GM12878 (cell line): ENCODE measurements around the gene S100P. TPM values are rescaled to one million over a fixed set of nuclear protein-coding genes. Genes with fewer than 3 reads are reported as not detected.
"Not testable (repeated sequence)": the region's sequence is repeated elsewhere in the genome, so short reads cannot be mapped to it uniquely, and the experiment has no call there.

Source experiments
- ATAC-seq: fragments of 200-7000 bp; cut with Tn5 transposase; 3 replicates; pipeline ENCODE4 v1.9.1; 2020; ENCODE audit warnings: mild to moderate bottlenecking, moderate library complexity
- BruUV-seq: library from RNA; stranded (reverse); fragments of 400-500 nt; replicated peaks from 2 replicates; lab custom pipeline; 2021; lab: Mats Ljungman, UMichigan
- CTCF ChIA-PET: fragments of 300-600 bp; sonication (Branson Sonifier 250); formaldehyde crosslinking; extraction: SDS; loops from one replicate; lab custom pipeline; 2021; ENCODE audit warnings: inconsistent platforms; lab: Yijun Ruan, JAX
- POLR2A ChIA-PET: fragments of 350-600 bp; formaldehyde crosslinking; extraction: SDS; loops from one replicate; lab custom pipeline; 2021; ENCODE audit warnings: inconsistent platforms; lab: Charles Lee
- RAD21 ChIA-PET: fragments of 300-600 bp; sonication (Branson Sonifier 250); formaldehyde crosslinking; loops from one replicate; lab custom pipeline; 2023; ENCODE audit warnings: antibody characterized with exemption; ENCODE audit not compliant: unreplicated experiment; lab: Charles Lee
- SMC1A ChIA-PET: fragments of 300-600 bp; sonication (Branson Sonifier 250); formaldehyde crosslinking; loops from one replicate; lab custom pipeline; 2023; ENCODE audit not compliant: unreplicated experiment, uncharacterized antibody; lab: Charles Lee
- DNase-seq: peaks from one replicate; pipeline ENCODE4 v3.0.0-alpha.2; 2011; ENCODE audit warnings: low read depth, low spot score
- FAIRE-seq: peaks from 3 replicates; lab custom pipeline; 2011; peaks lifted over from hg19 to GRCh38; lab: Jason Lieb, UNC
- H2AFZ ChIP-seq: 2 replicates; pipeline ENCODE4 v1.6.0; 2011; ENCODE audit warnings: low read depth, low read length, control low read depth; ENCODE audit not compliant: control insufficient read depth
- H3K27ac ChIP-seq: 2 replicates; pipeline ENCODE4 v1.5.1; 2011; ENCODE audit warnings: control low read depth; ENCODE audit not compliant: control insufficient read depth, insufficient read depth
- H3K27me3 ChIP-seq, 2 experiments: replicated peaks in 1 of 2; 2 replicates each; pipeline versions ENCODE4 v1.6.0 to v1.6.1; 2011; ENCODE audit warnings: low read length in 1 of 2; ENCODE audit not compliant: control insufficient read depth in 2 of 2, insufficient read depth in 2 of 2
- H3K36me3 ChIP-seq, 2 experiments: 2 replicates each; pipeline ENCODE4 v1.5.1; 2011; ENCODE audit warnings: low read length in 1 of 2; ENCODE audit not compliant: control insufficient read depth in 2 of 2, insufficient read depth in 2 of 2
- H3K4me1 ChIP-seq: 2 replicates; pipeline ENCODE4 v1.6.1; 2011; ENCODE audit warnings: mild to moderate bottlenecking, low read length, moderate library complexity, mixed read lengths; ENCODE audit not compliant: control insufficient read depth, insufficient read depth
- H3K4me2 ChIP-seq: 2 replicates; pipeline ENCODE4 v1.6.0; 2011; ENCODE audit warnings: control low read depth; ENCODE audit not compliant: control insufficient read depth, insufficient read depth
- H3K4me3 ChIP-seq: fragments of 200-600 bp; sonication (generic); 2 replicates; pipeline ENCODE4 v1.5.1; 2016
- H3K79me2 ChIP-seq: 2 replicates; pipeline ENCODE4 v1.6.0; 2011; ENCODE audit warnings: low read length; ENCODE audit not compliant: control insufficient read depth, insufficient read depth
- H3K9ac ChIP-seq: 2 replicates; pipeline ENCODE4 v1.8.0; 2011; ENCODE audit warnings: low read length, control low read depth, mixed read lengths; ENCODE audit not compliant: control insufficient read depth, insufficient read depth
- H3K9me3 ChIP-seq: replicated peaks from 3 replicates; pipeline ENCODE4 v1.5.1; 2011; ENCODE audit warnings: mild to moderate bottlenecking, low read length; ENCODE audit not compliant: control insufficient read depth, insufficient read depth
- H4K20me1 ChIP-seq: 2 replicates; pipeline ENCODE4 v1.6.0; 2011; ENCODE audit not compliant: control insufficient read depth, insufficient read depth
- USF2 ChIP-seq: IDR thresholded peaks from 2 replicates; pipeline ENCODE4 v1.6.1; 2011; ENCODE audit warnings: low read depth, low read length, improper control_type of control experiment, borderline replicate concordance
- WGBS: methylation state at CpG from one replicate; pipeline ENCODE4 v1.1.6; 2016; ENCODE audit warnings: low lambda C conversion rate; ENCODE audit not compliant: insufficient replicate concordance, insufficient coverage; ENCODE audit errors: missing lambda C conversion rate; 5-methylcytosine and 5-hydroxymethylcytosine counted together
- in situ Hi-C: fragments of 300-500 bp; cut with MboI; formaldehyde crosslinking; loops from 9 replicates; pipeline ENCODE4 v1.14.3; 2018; ENCODE audit warnings: mixed read lengths
- intact Hi-C: fragments of 100-400 bp; cut with micrococcal nuclease; formaldehyde crosslinking; loops from one replicate; pipeline ENCODE4 v1.14.2; 2022; ENCODE audit not compliant: unreplicated experiment
- polyA plus RNA-seq, 11 experiments: library from polyadenylated mRNA; depleted of rRNA in 4 of 11; unstranded in 6 of 11; stranded (reverse) in 5 of 11; fragments of >200 nt; fragmentation: Nextera tagmentation in 4 of 11; fragmentation: Illumina TruSeq in 1 of 11; extraction: Ambion mirVana in 4 of 11; extraction: Trizol in 1 of 11; gene quantifications; 1 replicate in 1 of 11; 2 replicates in 10 of 11; pipeline versions ENCODE4 v1.2.1 to v1.2.3, GENCODE V29; 2011 to 2016; ENCODE audit warnings: inconsistent platforms in 2 of 11, missing spikeins in 2 of 11, low read depth in 1 of 11
- total RNA-seq, 4 experiments: library from RNA; depleted of rRNA in 3 of 4; stranded (reverse); fragments of >200 nt in 3 of 4; fragmentation: Illumina TruSeq in 1 of 4; extraction: Trizol in 1 of 4; gene quantifications; 2 replicates each; pipeline versions ENCODE4 v1.2.1 to v1.2.3, GENCODE V29; 2013 to 2021

S100P gene
- total and polyA plus RNA-seq, 10 of the 15 experiments (the other 5 are each of a cell fraction or from before 2014, with no cell fraction given): 0.90 TPM; not detected in 9

GRCh38 chr4:6655291-6655690 is 38.4 kb upstream of the S100P start:
- BruUV-seq, H3K4me3 ChIP-seq, H3K27ac ChIP-seq, in situ Hi-C loops, H3K36me3 ChIP-seq, CTCF ChIA-PET, H3K79me2 ChIP-seq, ATAC-seq, H3K9me3 ChIP-seq, H4K20me1 ChIP-seq, H3K4me1 ChIP-seq, FAIRE-seq, H2AFZ ChIP-seq, RAD21 ChIA-PET, H3K27me3 ChIP-seq, POLR2A ChIA-PET, H3K9ac ChIP-seq, SMC1A ChIA-PET, DNase-seq, H3K4me2 ChIP-seq, intact Hi-C loops: not testable (repeated sequence)
- WGBS: 50% methylated on average over 2 of the region's 2 CpGs

- Histone ChIP-seq H3K36me3 (no peaks in the 10 kb centered on the region), H3K79me2 (no peaks in the 10 kb centered on the region), H3K9ac (no peak overlapping the region), H3K9me3 (no peaks in the 10 kb centered on the region), H3K4me2 (no peak overlapping the region), H3K4me1 (no peaks in the 10 kb centered on the region)
- FAIRE-seq: no peak
- RAD21 ChIA-PET: no interaction called here
- 53% methylated on average over 5 of the region's 5 CpGs for WGBS
- in situ Hi-C loops: no loop called here
- CTCF ChIA-PET: no interaction called here
- TF ChIP-seq USF2: no peak
- TF ChIP-seq, all 136 proteins: peak for 0
- no peak overlapping the region for H2AFZ ChIP-seq
- ChIA-PET SMC1A (no interaction called here), POLR2A (no interaction called here)
- no peak overlapping the region for H3K4me3 ChIP-seq
- DNase-seq (no peak), ATAC-seq (no peak)
- intact Hi-C loops: no loop called here
- no peaks in the 10 kb centered on the region for H4K20me1 ChIP-seq
- H3K27ac ChIP-seq: no peak overlapping the region
- peaks cover 5 to 6% of the 10 kb centered on the region in 2 experiments; a peak in 3 of 4 replicates for H3K27me3 ChIP-seq
- no TSS peak for BruUV-seq
Observed at GRCh38 chr4:6655924-6656323, 37.8 kb upstream of the S100P start.
